Central memory CD4-positive, alpha-beta T cell (primary cell): Measurements from ENCODE around the gene A4GALT.
"Not testable (repeated sequence)": the region's sequence is repeated elsewhere in the genome, so short reads cannot be mapped to it uniquely, and the experiment has no call there.

Experiments
- DNase-seq: peaks from one replicate; pipeline ENCODE4 v3.0.0; 2022

A4GALT gene

GRCh38 chr22:42734406-42734805 is 13.7 kb upstream of the A4GALT start:
- DNase-seq = no peak

- not testable (repeated sequence) for DNase-seq
Measured at GRCh38 chr22:42733394-42733793, 12.7 kb upstream of the A4GALT start.

GRCh38 chr22:42732081-42732480 is 11.4 kb upstream of the A4GALT start:
- DNase-seq = no peak

DNA sequence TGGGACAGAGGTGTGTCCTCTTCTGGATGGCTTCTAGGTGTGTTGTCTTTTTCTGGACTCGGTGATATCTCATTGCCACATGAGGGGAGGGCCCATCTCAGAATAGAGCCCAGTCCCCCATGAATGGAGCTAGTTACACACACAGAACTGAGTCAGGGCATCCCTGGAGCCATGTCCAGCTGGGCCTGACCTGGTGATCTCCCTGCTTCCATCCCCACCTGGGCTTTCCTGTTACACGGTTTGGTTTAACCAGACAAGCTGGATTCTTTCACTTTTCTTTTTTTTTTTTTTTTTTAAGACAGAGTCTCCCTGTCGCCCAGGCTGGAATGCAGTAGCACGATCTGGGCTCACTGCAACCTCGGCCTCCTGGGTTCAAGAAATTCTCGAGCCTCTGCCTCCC is 6.1 kb upstream of the A4GALT start:
- DNase-seq = no peak

DNA sequence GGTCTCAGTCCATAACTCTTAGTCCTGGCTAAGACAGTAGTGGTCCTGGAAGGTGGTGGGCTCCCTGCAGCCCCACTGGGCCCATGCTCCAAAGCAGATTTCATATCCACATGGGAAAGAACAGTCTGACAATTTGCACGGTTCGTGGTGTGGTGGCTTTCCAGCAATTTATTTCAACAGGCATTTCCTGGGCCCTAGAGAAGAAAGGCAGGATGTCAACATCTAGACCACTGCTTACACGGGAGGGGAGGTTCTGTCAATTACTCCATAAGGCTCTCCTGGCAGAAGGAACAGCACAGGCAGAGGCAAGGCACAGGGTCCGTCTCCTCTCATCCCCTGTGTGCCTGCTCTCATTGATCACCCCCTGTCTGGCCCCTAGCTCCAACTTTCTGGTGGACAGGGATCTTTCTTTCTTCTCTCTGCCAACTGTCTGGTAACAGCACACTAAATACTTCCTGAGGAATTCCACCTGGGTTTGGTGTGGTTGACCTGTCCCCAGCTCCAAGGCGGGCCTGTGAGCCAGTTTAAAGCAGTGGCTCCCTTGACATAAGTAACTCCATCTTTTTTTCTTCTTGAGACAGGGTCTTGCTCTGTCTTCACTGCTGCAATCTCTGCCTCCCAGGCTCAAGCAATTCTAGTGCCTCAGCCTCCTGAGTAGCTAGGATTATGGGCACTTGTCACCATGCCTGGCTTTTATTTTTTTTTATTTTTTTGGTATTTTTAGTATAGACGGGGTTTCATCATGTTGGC is 5.1 kb upstream of the A4GALT start:
- DNase-seq = no peak

- DNase-seq = no peak
Measured at GRCh38 chr22:42724062-42724461, 3.4 kb upstream of the A4GALT start.

GRCh38 chr22:42721045-42721434 is 370 bp upstream of the A4GALT start:
- no peak for DNase-seq

DNA sequence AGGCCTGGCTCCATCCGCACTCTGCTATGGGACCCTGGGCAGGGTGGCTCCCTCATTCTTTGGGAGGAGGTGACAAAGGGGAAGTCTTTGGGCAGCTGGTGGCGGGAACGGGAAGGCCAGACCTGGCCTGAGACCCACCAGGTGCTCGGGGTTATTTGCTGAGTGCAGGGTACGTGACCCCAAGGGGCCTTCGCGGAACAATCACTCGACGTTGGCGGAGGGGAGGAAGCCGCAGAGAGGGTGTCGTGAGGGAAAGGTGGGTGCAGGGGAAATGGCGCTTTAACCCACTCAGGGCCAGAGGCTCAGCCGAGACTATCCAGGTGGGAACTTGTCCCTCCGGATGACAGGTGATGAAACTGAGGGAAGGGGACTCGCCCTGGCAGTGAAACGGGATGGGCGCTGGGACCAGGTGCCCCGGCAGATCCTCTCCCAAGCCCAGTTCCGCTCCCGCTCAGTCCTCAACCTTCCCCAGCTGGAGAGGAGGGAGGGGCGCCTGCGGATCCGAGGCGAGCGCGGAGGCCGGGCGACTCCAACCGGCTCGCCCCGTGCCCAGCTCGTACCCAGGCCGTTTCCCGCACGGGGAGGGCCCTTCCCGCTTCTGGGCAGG is 911 bp downstream of the A4GALT start:
- no peak for DNase-seq

DNA sequence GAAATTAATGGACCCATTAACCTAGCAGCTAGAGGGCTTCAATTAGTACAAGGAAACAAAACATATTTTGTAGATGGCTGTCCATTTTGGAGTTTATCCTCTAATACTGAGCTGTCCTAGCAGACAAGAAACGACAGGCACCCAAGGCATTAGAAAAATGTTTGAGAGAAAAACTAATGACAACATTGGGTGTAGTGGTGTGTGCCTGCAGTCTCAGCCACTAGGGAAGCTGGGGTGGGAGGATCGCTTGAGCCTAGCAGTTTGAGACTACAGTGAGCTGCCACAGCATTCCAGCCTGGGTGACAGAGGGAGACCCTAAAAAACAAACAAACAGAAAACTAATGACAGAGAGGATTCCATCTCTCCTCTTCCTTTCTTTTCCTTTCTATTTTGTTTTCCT is 1.5 kb downstream of the A4GALT start:
- DNase-seq = no peak

DNA sequence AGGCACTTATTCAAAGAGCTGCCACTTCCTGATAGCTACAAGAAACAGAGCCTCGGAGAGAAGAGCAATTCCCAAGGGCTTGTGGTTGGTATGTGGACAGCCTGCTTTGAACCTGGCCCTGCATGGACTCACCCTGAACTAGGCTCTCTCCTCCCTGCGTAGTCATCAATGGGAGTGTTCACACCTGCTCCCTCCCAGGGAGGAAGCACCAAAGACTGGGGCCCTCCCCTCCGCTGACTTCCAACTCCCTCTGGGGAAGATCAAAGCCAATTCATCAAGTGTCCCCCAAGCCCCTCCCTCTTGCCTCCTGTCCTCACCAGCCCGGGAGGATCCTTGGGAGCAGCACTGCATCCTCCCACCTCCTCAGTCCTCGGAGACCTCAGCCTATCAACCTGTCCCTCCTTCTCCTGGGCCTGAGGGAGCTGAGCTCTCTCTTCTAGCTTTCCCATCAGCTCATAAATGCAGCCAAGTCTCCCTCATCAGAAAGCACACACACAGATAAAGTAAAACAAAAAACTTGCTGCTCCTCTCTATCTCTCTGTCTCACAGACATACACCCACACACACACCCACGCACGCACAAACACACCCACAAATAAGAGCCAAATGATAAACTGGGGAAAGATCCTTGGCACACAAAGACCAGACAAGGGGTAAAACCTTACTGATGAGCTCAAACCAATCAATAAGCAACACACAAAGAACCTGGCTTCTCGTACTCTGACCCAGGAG is 3.3 kb downstream of the A4GALT start:
- DNase-seq = no peak

DNA sequence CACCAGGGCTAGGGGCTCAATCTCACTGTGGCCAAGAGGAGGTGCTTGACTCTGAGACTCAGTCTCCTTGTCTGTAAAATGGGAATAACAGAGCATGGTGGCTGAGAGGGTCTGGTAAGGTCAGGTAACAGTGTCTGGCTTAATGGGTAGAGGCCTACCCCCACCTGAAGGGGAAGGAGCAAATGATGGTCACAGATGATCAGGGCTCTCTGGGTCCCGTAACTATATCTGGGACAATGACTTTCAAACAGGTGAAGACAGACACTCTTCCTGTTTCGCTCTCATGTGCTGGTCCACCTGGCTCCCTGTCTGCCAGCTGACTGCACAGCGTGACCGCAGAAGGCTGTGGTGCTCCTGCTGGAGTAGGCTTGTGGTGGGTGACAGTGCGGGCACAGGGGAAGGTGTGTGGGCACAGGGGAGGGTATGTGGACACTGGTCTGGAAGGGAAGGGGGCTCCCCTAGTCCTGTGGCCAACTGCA is 4.0 kb downstream of the A4GALT start:
- no peak for DNase-seq

DNA sequence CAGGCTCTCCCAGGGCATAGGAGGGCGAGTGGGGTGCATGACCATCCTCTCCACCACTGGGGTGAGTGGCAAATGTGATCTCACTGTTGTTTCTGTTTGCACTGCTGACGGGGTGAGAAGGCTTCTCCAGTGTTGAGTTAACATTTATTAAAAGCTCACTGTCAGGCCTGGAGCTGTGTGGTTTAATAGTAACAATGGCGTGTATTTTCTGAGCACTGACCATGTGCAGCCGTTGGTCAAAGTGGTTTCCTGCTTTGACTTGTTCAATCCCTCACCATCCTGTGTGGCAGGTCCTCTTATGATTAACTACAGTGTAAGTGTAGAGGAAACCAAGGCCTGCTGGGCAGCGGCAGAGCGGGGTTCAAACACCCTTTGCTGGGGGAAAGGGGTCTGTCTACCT is 4.4 kb downstream of the A4GALT start:
- DNase-seq = no peak

GRCh38 chr22:42714768-42715390 is 5.8 kb downstream of the A4GALT start:
- no peak for DNase-seq

GRCh38 chr22:42714308-42714707 is 6.4 kb downstream of the A4GALT start:
- DNase-seq = no peak

- DNase-seq = no peak
Measured at GRCh38 chr22:42711895-42712837, 8.5 kb downstream of the A4GALT start.

- DNase-seq = no peak
Measured at GRCh38 chr22:42711281-42711731, 9.4 kb downstream of the A4GALT start.

DNA sequence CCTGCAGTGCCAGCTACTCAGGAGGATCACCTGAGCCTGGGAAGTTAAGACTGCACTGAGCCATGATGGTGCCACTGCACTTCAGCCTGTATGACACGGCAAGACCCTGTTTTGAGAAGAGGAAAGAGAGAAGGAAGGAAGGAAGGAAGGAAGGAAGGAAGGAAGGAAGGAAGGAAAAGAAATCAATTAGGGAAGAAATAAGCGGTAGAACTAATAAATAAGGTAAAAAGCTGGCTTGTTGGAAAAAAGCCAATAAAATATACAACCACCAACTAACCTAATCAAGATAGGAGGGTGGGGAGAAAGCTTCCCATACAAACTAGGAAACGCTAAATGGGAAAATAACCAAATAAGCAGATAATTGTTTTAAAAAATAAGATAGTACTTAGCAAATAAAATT is 12.3 kb downstream of the A4GALT start:
- no peak for DNase-seq

DNA sequence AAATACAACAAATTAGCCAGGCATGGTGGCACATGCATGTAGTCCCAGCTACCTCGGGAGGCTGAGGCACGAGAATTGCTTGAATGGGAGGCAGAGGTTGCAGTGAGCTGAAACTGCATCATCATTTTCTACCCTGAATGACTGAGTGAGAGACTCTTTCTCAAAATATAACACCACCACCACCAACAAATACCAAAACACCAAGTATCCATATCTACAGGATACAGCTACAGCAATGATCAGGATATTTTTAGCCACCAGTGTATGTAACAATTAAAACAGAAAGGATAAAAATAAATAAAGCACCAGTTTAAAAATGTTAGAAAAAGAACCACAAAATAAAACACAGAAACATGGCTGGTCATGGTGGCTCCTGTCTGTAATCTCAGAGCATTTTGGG is 13.2 kb downstream of the A4GALT start:
- DNase-seq = no peak

- no peak for DNase-seq
Measured at GRCh38 chr22:42704896-42705295, 15.8 kb downstream of the A4GALT start.

DNA sequence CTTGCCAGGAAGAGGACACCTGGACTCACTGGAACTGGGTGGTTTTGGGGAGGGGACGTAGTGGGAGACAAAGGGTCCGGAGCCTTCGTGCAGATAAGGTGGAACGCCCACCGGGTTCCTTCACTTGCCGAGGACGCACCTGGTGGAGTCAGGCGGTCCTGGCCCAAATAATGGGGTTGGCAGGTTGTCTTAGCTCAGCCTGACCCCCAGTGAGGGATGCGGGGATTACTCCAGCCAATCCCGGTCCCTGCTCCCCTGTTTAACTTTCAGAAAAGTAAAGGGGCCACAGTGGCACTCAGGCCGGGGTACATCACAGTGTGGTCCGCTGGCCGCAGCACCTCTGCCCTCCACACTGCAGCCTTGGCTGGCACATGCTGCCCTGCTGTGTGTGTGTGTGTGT is 18.0 kb downstream of the A4GALT start:
- DNase-seq = no peak

DNA sequence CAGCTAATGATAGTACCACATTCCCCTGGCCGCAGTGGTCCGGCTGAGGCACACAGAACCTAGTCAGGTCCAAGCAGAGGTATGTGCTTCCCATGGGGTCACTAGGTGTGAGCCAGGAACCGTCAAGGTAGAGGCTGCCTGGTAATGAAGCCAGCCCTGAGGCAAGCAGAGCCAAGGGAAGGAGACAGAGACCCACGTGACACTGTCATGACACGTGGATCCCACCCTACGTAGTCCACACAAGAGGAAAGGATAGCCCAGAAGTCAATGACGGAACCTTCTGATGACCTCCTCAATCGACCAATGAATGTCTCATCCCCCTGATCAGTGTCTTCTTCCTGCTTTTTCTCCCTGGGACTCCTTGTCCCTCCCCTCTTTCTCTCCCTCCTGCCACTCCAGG is 19.0 kb downstream of the A4GALT start:
- DNase-seq = no peak

DNA sequence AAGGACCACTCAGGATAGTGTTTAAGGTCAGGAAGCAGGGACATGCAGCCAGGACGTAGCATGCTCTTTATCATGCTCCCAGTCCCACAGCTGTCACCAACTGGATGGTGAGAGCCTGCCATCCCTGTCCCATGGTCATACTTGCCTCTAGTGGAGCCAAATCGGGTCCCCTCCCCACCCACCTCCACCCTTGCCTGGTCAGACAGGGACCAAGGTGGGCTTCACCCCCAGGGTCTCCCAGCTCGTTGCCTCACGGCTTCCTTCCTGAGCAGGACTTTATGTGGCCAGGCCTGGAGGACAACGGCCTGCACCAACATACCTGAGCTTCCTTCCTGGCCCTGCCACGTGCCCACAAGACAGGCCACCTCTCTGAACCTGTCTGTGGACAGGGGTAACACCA is 19.8 kb downstream of the A4GALT start:
- DNase-seq = no peak
